A673 (cell line): Measurements from ENCODE around the gene ARSB. TPM values are rescaled to one million over a fixed set of nuclear protein-coding genes. Genes with fewer than 3 reads are reported as not detected.

Experiments
- BruUV-seq: library from RNA; stranded (reverse); fragments of 400-500 nt; replicated peaks from 2 replicates; lab custom pipeline; 2021; lab: Mats Ljungman, UMichigan
- CTCF ChIA-PET: fragments of 300-600 bp; sonication (Branson Sonifier 250); formaldehyde crosslinking; loops from one replicate; lab custom pipeline; 2022; ENCODE audit warnings: antibody characterized with exemption; lab: Charles Lee
- POLR2A ChIA-PET: fragments of 300-600 bp; sonication (Branson Sonifier 250); formaldehyde crosslinking; loops from one replicate; lab custom pipeline; 2022; ENCODE audit warnings: antibody characterized with exemption; ENCODE audit not compliant: low non-redundant PET; lab: Charles Lee
- DNase-seq: peaks from one replicate; pipeline ENCODE4 v3.0.0-alpha.2; 2015; ENCODE audit warnings: low spot score
- H3K27ac ChIP-seq: fragments of 200-600 bp; sonication (generic); 2 replicates; pipeline ENCODE4 v1.5.1; 2016; ENCODE audit warnings: mixed run types, low read depth, mild to moderate bottlenecking, mixed read lengths, antibody characterized with exemption, low read length; ENCODE audit not compliant: poor library complexity, severe bottlenecking
- H3K27me3 ChIP-seq: fragments of 200-600 bp; sonication (generic); replicated peaks from 2 replicates; pipeline ENCODE4 v1.6.1; 2017; ENCODE audit warnings: mixed run types, low read depth, mild to moderate bottlenecking, mixed read lengths, antibody characterized with exemption, low read length; ENCODE audit not compliant: insufficient read depth, poor library complexity
- H3K36me3 ChIP-seq: fragments of 200-600 bp; sonication (generic); 2 replicates; pipeline ENCODE4 v1.6.1; 2016; ENCODE audit warnings: mixed run types, mild to moderate bottlenecking, mixed read lengths, antibody characterized with exemption, low read length; ENCODE audit not compliant: insufficient read depth, poor library complexity, severe bottlenecking
- H3K4me1 ChIP-seq: fragments of 200-600 bp; sonication (generic); 2 replicates; pipeline ENCODE4 v1.6.1; 2017; ENCODE audit warnings: mixed run types, mild to moderate bottlenecking, mixed read lengths, antibody characterized with exemption, low read length; ENCODE audit not compliant: insufficient read depth, poor library complexity, severe bottlenecking
- H3K4me3 ChIP-seq: fragments of 200-600 bp; sonication (generic); 2 replicates; pipeline ENCODE4 v1.5.1; 2016; ENCODE audit warnings: low read depth, mixed run types, mild to moderate bottlenecking, mixed read lengths, low read length; ENCODE audit not compliant: poor library complexity, severe bottlenecking
- H3K9me3 ChIP-seq: fragments of 200-600 bp; sonication (generic); 2 replicates; pipeline ENCODE4 v1.6.1; 2016; ENCODE audit warnings: mixed run types, low read depth, mild to moderate bottlenecking, mixed read lengths, antibody characterized with exemption, low read length; ENCODE audit not compliant: poor library complexity, severe bottlenecking
- EZH2 ChIP-seq: fragments of 200-600 bp; sonication (generic); IDR thresholded peaks from 2 replicates; pipeline ENCODE4 v1.6.1; 2017; ENCODE audit warnings: borderline replicate concordance, low read depth, mild to moderate bottlenecking, mixed read lengths, antibody characterized with exemption, low read length; ENCODE audit not compliant: poor library complexity, severe bottlenecking
- intact Hi-C: fragments of 100-400 bp; cut with micrococcal nuclease; formaldehyde crosslinking; loops from one replicate; pipeline ENCODE4 v1.10.0; 2022; ENCODE audit not compliant: unreplicated experiment
- total RNA-seq: library from RNA; stranded (reverse); gene quantifications from 2 replicates; pipeline ENCODE4 v1.2.3, GENCODE V29; 2021
- TF ChIP-seq, protein P1 (sequence below): fragments of 300-800, 200-600 bp; sonication (generic); conservative IDR thresholded peaks from 2 replicates; pipeline ENCODE4 v1.5.1; 2017; ENCODE audit warnings: low read depth, mild to moderate bottlenecking, antibody characterized with exemption, low read length, moderate library complexity, mixed read lengths

ARSB gene
- total RNA-seq, 1 experiment from 2014 or later: 16.8 TPM

DNA sequence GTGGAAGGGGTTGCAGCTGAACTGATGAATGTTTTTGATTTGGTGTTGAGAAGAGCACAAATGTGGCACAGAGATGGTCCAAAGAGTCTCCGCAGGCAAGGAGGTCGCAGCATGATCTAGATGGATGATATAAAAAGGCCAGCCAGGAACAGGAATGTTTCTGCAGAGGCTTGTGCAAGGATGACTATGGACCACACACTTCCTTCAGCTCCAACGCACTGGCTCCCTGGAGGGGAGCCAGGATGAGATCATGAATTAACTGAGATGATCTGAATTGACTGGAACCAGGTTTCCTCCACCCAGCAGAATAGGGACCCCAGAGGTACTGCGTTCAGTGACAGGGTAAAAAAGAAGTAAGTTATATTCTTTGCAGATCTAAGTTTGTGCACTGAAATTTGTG is 89.0 kb downstream of the ARSB start:
- Histone ChIP-seq H3K4me3 (no peak overlapping the region), H3K27ac (no peak overlapping the region), H3K9me3 (no peaks in the 10 kb centered on the region), H3K36me3 (no peaks in the 10 kb centered on the region), H3K4me1 (no peaks in the 10 kb centered on the region), H3K27me3 (no peaks in the 10 kb centered on the region)
- POLR2A ChIA-PET: no interaction called here
- BruUV-seq: no TSS peak
- intact Hi-C loops: loop anchor here (10.0 kb wide), 1 partner anchor 571 kb away; no protein-coding TSS in a partner anchor
- TF ChIP-seq, protein P1, sequence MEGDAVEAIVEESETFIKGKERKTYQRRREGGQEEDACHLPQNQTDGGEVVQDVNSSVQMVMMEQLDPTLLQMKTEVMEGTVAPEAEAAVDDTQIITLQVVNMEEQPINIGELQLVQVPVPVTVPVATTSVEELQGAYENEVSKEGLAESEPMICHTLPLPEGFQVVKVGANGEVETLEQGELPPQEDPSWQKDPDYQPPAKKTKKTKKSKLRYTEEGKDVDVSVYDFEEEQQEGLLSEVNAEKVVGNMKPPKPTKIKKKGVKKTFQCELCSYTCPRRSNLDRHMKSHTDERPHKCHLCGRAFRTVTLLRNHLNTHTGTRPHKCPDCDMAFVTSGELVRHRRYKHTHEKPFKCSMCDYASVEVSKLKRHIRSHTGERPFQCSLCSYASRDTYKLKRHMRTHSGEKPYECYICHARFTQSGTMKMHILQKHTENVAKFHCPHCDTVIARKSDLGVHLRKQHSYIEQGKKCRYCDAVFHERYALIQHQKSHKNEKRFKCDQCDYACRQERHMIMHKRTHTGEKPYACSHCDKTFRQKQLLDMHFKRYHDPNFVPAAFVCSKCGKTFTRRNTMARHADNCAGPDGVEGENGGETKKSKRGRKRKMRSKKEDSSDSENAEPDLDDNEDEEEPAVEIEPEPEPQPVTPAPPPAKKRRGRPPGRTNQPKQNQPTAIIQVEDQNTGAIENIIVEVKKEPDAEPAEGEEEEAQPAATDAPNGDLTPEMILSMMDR: no peak
- TF ChIP-seq EZH2: no peak
- DNase-seq: no peak
- CTCF ChIA-PET: no interaction called here

DNA sequence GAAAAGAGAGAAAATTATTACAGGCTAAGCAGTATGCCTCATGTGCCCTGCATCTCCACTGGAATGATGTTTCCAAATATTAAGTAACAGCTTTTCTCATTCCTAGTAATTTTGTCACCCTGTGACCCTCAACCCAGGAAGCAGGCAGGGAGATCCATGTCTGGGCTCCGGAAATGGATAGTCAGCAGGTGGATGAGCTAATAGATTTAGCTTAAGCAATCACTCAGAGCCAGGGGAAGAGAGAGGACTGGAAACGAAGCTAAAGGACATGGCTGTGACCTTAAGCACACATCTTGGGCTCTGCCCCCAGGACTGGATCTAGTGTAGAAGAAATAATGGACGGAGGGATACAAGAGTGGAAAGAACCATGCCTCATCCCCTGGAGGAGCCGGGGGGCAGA is 89.5 kb downstream of the ARSB start:
- H3K36me3 ChIP-seq: no peaks in the 10 kb centered on the region
- no peak overlapping the region for H3K4me3 ChIP-seq
- TF ChIP-seq EZH2: no peak
- ChIA-PET CTCF (no interaction called here), POLR2A (no interaction called here)
- BruUV-seq: no TSS peak
- H3K9me3 ChIP-seq: no peaks in the 10 kb centered on the region
- no peaks in the 10 kb centered on the region for H3K27me3 ChIP-seq
- no peak overlapping the region for H3K27ac ChIP-seq
- H3K4me1 ChIP-seq: no peaks in the 10 kb centered on the region
- intact Hi-C loops: loop anchor here (10.0 kb wide), 1 partner anchor 571 kb away; no protein-coding TSS in a partner anchor
- DNase-seq: no peak

DNA sequence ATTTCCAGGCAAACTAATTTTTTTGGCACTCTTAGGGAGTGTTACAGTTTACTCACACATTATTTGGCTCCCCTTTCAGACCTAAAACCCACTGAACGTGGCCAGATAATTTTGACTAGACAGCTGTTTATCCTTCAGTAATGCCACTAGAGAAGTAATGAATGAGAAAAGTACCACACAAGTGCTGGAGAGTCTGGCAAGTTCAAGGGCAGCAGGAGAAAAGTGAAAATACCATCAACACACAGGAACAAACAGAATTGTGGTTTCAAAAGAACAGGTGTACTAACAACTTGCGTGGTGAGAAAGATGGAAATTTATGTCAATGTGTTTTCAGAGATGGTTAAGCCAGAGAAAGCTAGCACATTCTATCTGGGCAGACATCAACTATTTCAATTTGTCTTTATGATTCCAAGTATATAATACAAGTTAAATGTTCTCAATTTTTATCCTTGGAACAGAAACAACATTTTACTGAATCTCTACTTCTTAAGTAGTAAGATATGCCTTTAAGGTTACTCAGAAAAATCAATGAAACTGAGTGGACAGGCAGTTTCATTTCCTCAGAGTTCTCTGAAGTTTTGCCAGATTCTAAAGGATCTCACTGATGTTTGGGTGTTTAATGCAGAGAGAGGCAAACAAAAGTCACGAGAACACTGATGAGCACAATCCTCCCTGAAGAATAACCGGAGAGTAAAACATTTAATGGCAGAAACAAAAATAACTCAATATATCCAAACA is 91.0 kb downstream of the ARSB start:
- ChIA-PET CTCF (no interaction called here), POLR2A (no interaction called here)
- Histone ChIP-seq H3K4me3 (no peak overlapping the region), H3K4me1 (no peaks in the 10 kb centered on the region), H3K9me3 (no peaks in the 10 kb centered on the region), H3K36me3 (no peaks in the 10 kb centered on the region), H3K27me3 (no peaks in the 10 kb centered on the region), H3K27ac (no peak overlapping the region)
- BruUV-seq: no TSS peak
- intact Hi-C loops: loop anchor here (10.0 kb wide), 1 partner anchor 569 kb away; no protein-coding TSS in a partner anchor
- no peak for DNase-seq
- no peak for TF ChIP-seq EZH2
- TF ChIP-seq, protein P1: no peak
